GM18507 (cell line): ENCODE data around the gene RAB31.
"Not testable (repeated sequence)": the region's sequence is repeated elsewhere in the genome, so short reads cannot be mapped to it uniquely, and the experiment has no call there.

ENCODE experiments used
- DNase-seq: peaks from one replicate; pipeline ENCODE4 v3.0.0; 2011; ENCODE audit warnings: low read depth; ENCODE audit not compliant: insufficient read length; ENCODE audit errors: extremely low spot score
- FAIRE-seq: peaks from 2 replicates; lab custom pipeline; 2011; peaks lifted over from hg19 to GRCh38; lab: Jason Lieb, UNC

Gene RAB31

GRCh38 chr18:9849407-9850283, 141.5 kb downstream of the RAB31 start:
- FAIRE-seq (no peak), DNase-seq (no peak)

- DNase-seq: no peak
- no peak for FAIRE-seq
Measured at GRCh38 chr18:9850309-9850708, 142.2 kb downstream of the RAB31 start.

GRCh38 chr18:9851511-9851910, 143.4 kb downstream of the RAB31 start:
- no peak for DNase-seq
- FAIRE-seq: no peak

GRCh38 chr18:9852266-9853081, 144.4 kb downstream of the RAB31 start:
- no peak for FAIRE-seq

GRCh38 chr18:9854801-9855676, 146.9 kb downstream of the RAB31 start:
- FAIRE-seq: no peak
- no peak for DNase-seq

More at GRCh38 chr18:9852266-9853081, 144.4 kb downstream of the RAB31 start:
- DNase-seq: no peak

- FAIRE-seq (no peak), DNase-seq (no peak)
Measured at GRCh38 chr18:9855681-9856080, 147.6 kb downstream of the RAB31 start.

GRCh38 chr18:9856092-9856491, 148.0 kb downstream of the RAB31 start:
- DNase-seq: no peak

GRCh38 chr18:9857479-9857998, 149.4 kb downstream of the RAB31 start:
- DNase-seq, FAIRE-seq: not testable (repeated sequence)

More at GRCh38 chr18:9856092-9856491, 148.0 kb downstream of the RAB31 start:
- FAIRE-seq: no peak

GRCh38 chr18:9858642-9859041, 150.5 kb downstream of the RAB31 start:
- no peak for FAIRE-seq
- no peak for DNase-seq

GRCh38 chr18:9859232-9859631, 151.1 kb downstream of the RAB31 start:
- DNase-seq: no peak
- no peak for FAIRE-seq

GRCh38 chr18:9860682-9861081, 152.6 kb downstream of the RAB31 start:
- FAIRE-seq: no peak
- DNase-seq: no peak

GRCh38 chr18:9861157-9861556, 153.1 kb downstream of the RAB31 start:
- FAIRE-seq (peak; percentile 33), DNase-seq (no peak)

- no peak for DNase-seq
- FAIRE-seq: peak; percentile 58
Measured at GRCh38 chr18:9861933-9862332, 153.8 kb downstream of the RAB31 start.

GRCh38 chr18:9862686-9863085, 154.6 kb downstream of the RAB31 start:
- DNase-seq: no peak
- FAIRE-seq: no peak

GRCh38 chr18:9863282-9863681, 155.2 kb downstream of the RAB31 start:
- FAIRE-seq (no peak), DNase-seq (no peak)

- FAIRE-seq (no peak), DNase-seq (no peak)
Measured at GRCh38 chr18:9865764-9866490, 157.8 kb downstream of the RAB31 start.

- DNase-seq (no peak), FAIRE-seq (no peak)
Measured at GRCh38 chr18:9866627-9867026, 158.5 kb downstream of the RAB31 start.

- FAIRE-seq (no peak), DNase-seq (no peak)
Measured at GRCh38 chr18:9867071-9867594, 159.0 kb downstream of the RAB31 start.
